ENCODE data around the gene SHC1. TPM values are rescaled to one million over a fixed set of nuclear protein-coding genes. Genes with fewer than 3 reads are reported as not detected.

The SHC1 gene
- total RNA-seq, 6 experiments from 2014 or later = 371 to 461 (median 401) TPM

GRCh38 chr1:154912755-154913154, 57.8 kb downstream of the SHC1 start:
- Mint-ChIP-seq H3K9me3 (peaks cover 11% of the 10 kb centered on the region), H3K4me1 (ENCODE audit: low read depth) (no peaks in the 10 kb centered on the region), H3K36me3 (ENCODE audit: low read depth) (peaks cover 12% of the 10 kb centered on the region), H3K27me3 (ENCODE audit: insufficient read depth) (peaks cover 26% of the 10 kb centered on the region), H3K4me3 (no peak overlapping the region), H3K27ac (no peak overlapping the region)
- DNase-seq = no peak
- TF ChIP-seq CTCF (IDR thresholded peaks at IDR 0.05) = no peak

Small RNA genes within 50 kb of the gene (microRNA-seq; reads per million reads assigned to microRNA genes)
- gene MIR4258 = not detected

Other genes with a start within 250 kb of the SHC1 start
- gene KCNN3, start 100.5 kb downstream of the SHC1 start, total RNA-seq (2021; fragmentation: NEBNext Ultra II Directional; extraction: Animal tissue kit (Norgen Biotek cat#: 25700)) = not detected
- gene PMVK, start 34.0 kb downstream of the SHC1 start, total RNA-seq (2021; fragmentation: NEBNext Ultra II Directional; extraction: Animal tissue kit (Norgen Biotek cat#: 25700)) = 10 to 100 TPM; 29.1 to 33.4 (median 32.5) TPM
- 10 to 100 TPM; 26.4 to 42.5 (median 28.1) TPM for gene PBXIP1, start 14.6 kb downstream of the SHC1 start, total RNA-seq (2021; fragmentation: NEBNext Ultra II Directional; extraction: Animal tissue kit (Norgen Biotek cat#: 25700))
- gene PYGO2, start 9.0 kb downstream of the SHC1 start, total RNA-seq (2021; fragmentation: NEBNext Ultra II Directional; extraction: Animal tissue kit (Norgen Biotek cat#: 25700)) = 10 to 100 TPM; 19.9 to 23.7 (median 21.3) TPM
- 100 to 1,000 TPM in 3 of 6 experiments, 10 to 100 TPM in 3; 52.7 to 111 (median 98.8) TPM for gene CKS1B, start 3.9 kb upstream of the SHC1 start, total RNA-seq (2021; fragmentation: NEBNext Ultra II Directional; extraction: Animal tissue kit (Norgen Biotek cat#: 25700))
- gene FLAD1, start 12.6 kb upstream of the SHC1 start, total RNA-seq (2021; fragmentation: NEBNext Ultra II Directional; extraction: Animal tissue kit (Norgen Biotek cat#: 25700)) = 10 to 100 TPM; 25.1 to 35.3 (median 29.6) TPM
- gene LENEP, start 22.8 kb upstream of the SHC1 start, total RNA-seq (2021; fragmentation: NEBNext Ultra II Directional; extraction: Animal tissue kit (Norgen Biotek cat#: 25700)) = under 1 TPM in 1 of 6 experiments, not detected in 5; 0.46 TPM
- gene ZBTB7B, start 32.1 kb upstream of the SHC1 start, total RNA-seq (2021; fragmentation: NEBNext Ultra II Directional; extraction: Animal tissue kit (Norgen Biotek cat#: 25700)) = 10 to 100 TPM; 31.1 to 37.1 (median 34.1) TPM
- under 1 TPM in 2 of 6 experiments, not detected in 4; 0.08 to 0.14 TPM for gene DCST2, start 63.0 kb upstream of the SHC1 start, total RNA-seq (2021; fragmentation: NEBNext Ultra II Directional; extraction: Animal tissue kit (Norgen Biotek cat#: 25700))
- gene DCST1, start 63.1 kb upstream of the SHC1 start, total RNA-seq (2021; fragmentation: NEBNext Ultra II Directional; extraction: Animal tissue kit (Norgen Biotek cat#: 25700)) = not detected
- gene ADAM15, start 80.6 kb upstream of the SHC1 start, total RNA-seq (2021; fragmentation: NEBNext Ultra II Directional; extraction: Animal tissue kit (Norgen Biotek cat#: 25700)) = 10 to 100 TPM; 51.1 to 66.9 (median 63.7) TPM
- 1 to 10 TPM; 3.6 to 5.6 (median 4.8) TPM for gene EFNA4, start 93.0 kb upstream of the SHC1 start, total RNA-seq (2021; fragmentation: NEBNext Ultra II Directional; extraction: Animal tissue kit (Norgen Biotek cat#: 25700))
- under 1 TPM; 0.25 to 0.87 (median 0.55) TPM for gene EFNA3, start 108.1 kb upstream of the SHC1 start, total RNA-seq (2021; fragmentation: NEBNext Ultra II Directional; extraction: Animal tissue kit (Norgen Biotek cat#: 25700))
- gene EFNA1, start 157.1 kb upstream of the SHC1 start, total RNA-seq (2021; fragmentation: NEBNext Ultra II Directional; extraction: Animal tissue kit (Norgen Biotek cat#: 25700)) = under 1 TPM in 1 of 6 experiments, not detected in 5; 0.19 TPM
- gene SLC50A1, start 165.1 kb upstream of the SHC1 start, total RNA-seq (2021; fragmentation: NEBNext Ultra II Directional; extraction: Animal tissue kit (Norgen Biotek cat#: 25700)) = 10 to 100 TPM; 23.5 to 36.4 (median 29.5) TPM
- gene DPM3, start 169.8 kb upstream of the SHC1 start, total RNA-seq (2021; fragmentation: NEBNext Ultra II Directional; extraction: Animal tissue kit (Norgen Biotek cat#: 25700)) = 100 to 1,000 TPM in 1 of 6 experiments, 10 to 100 TPM in 5; 66.2 to 110 (median 86.2) TPM
- gene KRTCAP2, start 202.6 kb upstream of the SHC1 start, total RNA-seq (2021; fragmentation: NEBNext Ultra II Directional; extraction: Animal tissue kit (Norgen Biotek cat#: 25700)) = 100 to 1,000 TPM; 231 to 351 (median 285) TPM
- 1 to 10 TPM; 5.1 to 7.1 (median 6.1) TPM for gene TRIM46, start 203.1 kb upstream of the SHC1 start, total RNA-seq (2021; fragmentation: NEBNext Ultra II Directional; extraction: Animal tissue kit (Norgen Biotek cat#: 25700))
- gene THBS3, start 237.2 kb upstream of the SHC1 start, total RNA-seq (2021; fragmentation: NEBNext Ultra II Directional; extraction: Animal tissue kit (Norgen Biotek cat#: 25700)) = 10 to 100 TPM; 13.9 to 20.3 (median 16.9) TPM
- gene MTX1, start 237.9 kb upstream of the SHC1 start, total RNA-seq (2021; fragmentation: NEBNext Ultra II Directional; extraction: Animal tissue kit (Norgen Biotek cat#: 25700)) = 10 to 100 TPM; 49.8 to 55.4 (median 51.5) TPM

All from HFFc6 (cell line).